DOHH2 (cell line): ENCODE data around the gene PUS10.

Source experiments
- CTCF ChIP-seq: fragments of 200-600 bp; sonication (generic); IDR thresholded peaks from one replicate; pipeline ENCODE4 v1.5.1; 2014; ENCODE audit warnings: antibody characterized with exemption, mild to moderate bottlenecking, low read depth, low read length; ENCODE audit not compliant: poor library complexity, severe bottlenecking
- EZH2phosphoT487 ChIP-seq: fragments of 200-600 bp; sonication (generic); IDR thresholded peaks from 2 replicates; pipeline ENCODE4 v1.6.1; 2017; ENCODE audit warnings: borderline replicate concordance, mild to moderate bottlenecking, antibody characterized with exemption, low read length, moderate library complexity, mixed read lengths

GRCh38 chr2:60958361-60958760 lies 59.7 kb downstream of the PUS10 start:
- TF ChIP-seq EZH2phosphoT487, result no peak
- no peak for TF ChIP-seq CTCF
